CD14-positive monocyte (primary cell): Measurements from ENCODE around the gene CETP. TPM values are rescaled to one million over a fixed set of nuclear protein-coding genes. Genes with fewer than 3 reads are reported as not detected.
A peak's percentile ranks its signal among the peaks of the same experiment; 100 is the strongest.

ENCODE experiments used
- DNase-seq, 3 donors: peaks; one replicate each; pipeline ENCODE4 v3.0.0-alpha.2; 2011 to 2022
- H2AFZ ChIP-seq: 2 replicates; pipeline ENCODE4 v1.6.0; 2012; ENCODE audit warnings: mild to moderate bottlenecking, low read depth, low read length, inconsistent platforms; ENCODE audit not compliant: insufficient read depth, poor library complexity, severe bottlenecking
- H3K27ac ChIP-seq, 2 donors: 1 replicate in 1 of 2; 2 replicates in 1 of 2; pipeline ENCODE4 v1.5.1; 2012 to 2013; ENCODE audit warnings: low read length in 2 of 2, control low read depth in 1 of 2, inconsistent platforms in 1 of 2, low read depth in 1 of 2, mild to moderate bottlenecking in 1 of 2
- H3K27me3 ChIP-seq, 2 donors: one replicate each; pipeline versions ENCODE4 v1.6.0 to v1.6.1; 2011 to 2013; ENCODE audit warnings: low read length in 2 of 2; ENCODE audit not compliant: control insufficient read depth in 2 of 2, insufficient read depth in 2 of 2
- H3K36me3 ChIP-seq, 2 donors: replicated peaks in 1 of 2; 1 replicate in 1 of 2; 2 replicates in 1 of 2; pipeline versions ENCODE4 v1.5.1 to v1.6.1; 2012 to 2013; ENCODE audit warnings: low read length in 2 of 2, control low read depth in 1 of 2, inconsistent platforms in 1 of 2, mild to moderate bottlenecking in 1 of 2; ENCODE audit not compliant: insufficient read depth in 2 of 2, control insufficient read depth in 1 of 2
- H3K4me1 ChIP-seq, 2 donors: 1 replicate in 1 of 2; 2 replicates in 1 of 2; pipeline versions ENCODE4 v1.5.1 to v1.6.1; 2012 to 2013; ENCODE audit warnings: low read length in 2 of 2, control low read depth in 1 of 2, inconsistent platforms in 1 of 2, mild to moderate bottlenecking in 1 of 2, moderate library complexity in 1 of 2; ENCODE audit not compliant: insufficient read depth in 2 of 2, control insufficient read depth in 1 of 2
- H3K4me2 ChIP-seq: replicated peaks from 2 replicates; pipeline ENCODE3; 2012; ENCODE audit warnings: low read length, moderate library complexity, mild to moderate bottlenecking; ENCODE audit not compliant: poor library complexity, severe bottlenecking; ENCODE audit errors: extremely low read depth
- H3K4me3 ChIP-seq, 3 experiments: fragments of 200-600 bp in 1 of 3; sonication (generic) in 1 of 3; replicated peaks in 1 of 3; 1 replicate in 2 of 3; 2 replicates in 1 of 3; pipeline ENCODE4 v1.5.1; 2011 to 2013; ENCODE audit warnings: low read length in 3 of 3, mild to moderate bottlenecking in 3 of 3, control low read depth in 2 of 3, low read depth in 2 of 3, inconsistent platforms in 1 of 3, moderate library complexity in 1 of 3
- H3K79me2 ChIP-seq: 2 replicates; pipeline ENCODE4 v1.6.0; 2012; ENCODE audit warnings: mild to moderate bottlenecking, control low read depth, inconsistent platforms, low read length, moderate library complexity; ENCODE audit not compliant: insufficient read depth
- H3K9ac ChIP-seq: 2 replicates; pipeline ENCODE4 v1.6.0; 2017; ENCODE audit warnings: low read length, mild to moderate bottlenecking; ENCODE audit not compliant: insufficient read depth, poor library complexity, severe bottlenecking
- H3K9me3 ChIP-seq, 2 donors: replicated peaks in 1 of 2; 1 replicate in 1 of 2; 2 replicates in 1 of 2; pipeline versions ENCODE4 v1.5.1 to v1.6.1; 2012 to 2013; ENCODE audit warnings: low read length in 2 of 2, control low read depth in 1 of 2; ENCODE audit not compliant: control insufficient read depth in 1 of 2, insufficient read depth in 1 of 2
- H4K20me1 ChIP-seq: 2 replicates; pipeline ENCODE4 v1.6.0; 2012; ENCODE audit warnings: mild to moderate bottlenecking, low read length, control low read depth, moderate library complexity; ENCODE audit not compliant: insufficient read depth
- H3K27ac Mint-ChIP-seq, 7 donors: one replicate each; pipeline ENCODE4 v1.8.0; 2020; ENCODE audit warnings: mild to moderate bottlenecking in 7 of 7, mixed read lengths in 7 of 7, moderate library complexity in 6 of 7, inconsistent platforms in 2 of 7
- H3K27me3 Mint-ChIP-seq, 3 donors: one replicate each; pipeline ENCODE4 v1.8.0; 2021 to 2022; ENCODE audit warnings: low read depth in 3 of 3, mild to moderate bottlenecking in 3 of 3, mixed read lengths in 3 of 3, moderate library complexity in 3 of 3, inconsistent platforms in 1 of 3
- H3K36me3 Mint-ChIP-seq, 2 donors: one replicate each; pipeline ENCODE4 v1.8.0; 2020; ENCODE audit warnings: mixed read lengths in 2 of 2, inconsistent platforms in 1 of 2, mild to moderate bottlenecking in 1 of 2
- H3K4me1 Mint-ChIP-seq: one replicate; pipeline ENCODE4 v1.8.0; 2020; ENCODE audit warnings: mild to moderate bottlenecking, mixed read lengths
- H3K4me3 Mint-ChIP-seq, 2 donors: one replicate each; pipeline ENCODE4 v1.8.0; 2020; ENCODE audit warnings: mild to moderate bottlenecking in 2 of 2, mixed read lengths in 2 of 2, moderate library complexity in 1 of 2
- H3K9me3 Mint-ChIP-seq, 7 donors: one replicate each; pipeline ENCODE4 v1.8.0; 2020 to 2022; ENCODE audit warnings: mixed read lengths in 7 of 7, mild to moderate bottlenecking in 6 of 7, moderate library complexity in 6 of 7, inconsistent platforms in 2 of 7
- CTCF ChIP-seq: fragments of 200-600 bp; IDR thresholded peaks from one replicate; pipeline ENCODE4 v1.8.0; 2022; ENCODE audit warnings: antibody characterized with exemption, mild to moderate bottlenecking
- WGBS: methylation state at CpG from one replicate; pipeline ENCODE4 v1.1.5; 2013; ENCODE audit warnings: missing lambda C conversion rate; ENCODE audit not compliant: insufficient coverage; 5-methylcytosine and 5-hydroxymethylcytosine counted together
- intact Hi-C, 2 donors: fragments of 100-400 bp; cut with micrococcal nuclease; formaldehyde crosslinking; loops; one replicate each; pipeline versions ENCODE4 v1.15.0 to v1.15.1; 2023
- polyA plus RNA-seq, 3 donors: library from polyadenylated mRNA; depleted of rRNA in 1 of 3; unstranded in 2 of 3; stranded (reverse) in 1 of 3; fragments of 300-500 nt in 2 of 3; fragments of >200 nt in 1 of 3; fragmentation: Illumina TruSeq in 2 of 3; gene quantifications; 1 replicate in 2 of 3; 2 replicates in 1 of 3; pipeline ENCODE4 v1.2.3, GENCODE V29; 2012 to 2021

CETP gene
- polyA plus RNA-seq, 3 donors = 0.61 to 2.1 (median 1.3) TPM

DNA sequence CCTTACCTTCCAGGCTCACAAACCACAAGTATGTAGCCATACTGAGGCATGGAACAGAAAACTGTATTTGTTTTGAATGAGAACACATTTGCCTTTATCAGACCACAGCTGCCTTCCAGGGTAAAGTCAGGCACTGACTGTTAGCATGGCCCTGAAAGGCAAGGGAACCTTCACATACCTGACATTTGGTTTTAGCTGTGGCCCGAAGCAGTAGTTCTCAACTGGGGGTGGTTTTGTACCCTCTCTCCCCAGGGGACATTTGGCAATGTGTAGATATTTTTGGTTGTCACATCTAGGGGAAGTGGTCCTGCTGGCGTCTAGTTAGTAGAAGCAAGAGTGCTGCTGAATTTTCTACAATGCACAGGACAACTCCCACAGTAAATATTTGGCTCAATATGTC lies 20.7 kb upstream of the CETP start:
- intact Hi-C loops = no loop called here
- H3K27me3 ChIP-seq = no peaks in the 10 kb centered on the region
- H3K27ac ChIP-seq = no peak overlapping the region
- H2AFZ ChIP-seq = no peak overlapping the region
- H3K9me3 ChIP-seq = no peaks in the 10 kb centered on the region
- peaks cover 54% of the 10 kb centered on the region for H3K79me2 ChIP-seq
- no peak overlapping the region for H3K4me3 Mint-ChIP-seq
- H3K36me3 ChIP-seq = peaks cover 95 to 99% of the 10 kb centered on the region in 2 donors
- TF ChIP-seq CTCF = no peak
- no peaks in the 10 kb centered on the region for H3K9me3 Mint-ChIP-seq
- no peak overlapping the region for H3K4me2 ChIP-seq
- peaks cover 99% of the 10 kb centered on the region for H4K20me1 ChIP-seq
- H3K27ac Mint-ChIP-seq = no peak overlapping the region
- peaks cover 0 to 3% (median 0%) of the 10 kb centered on the region in 3 donors for H3K27me3 Mint-ChIP-seq
- no peak overlapping the region for H3K4me3 ChIP-seq
- H3K4me1 Mint-ChIP-seq = peaks cover 10% of the 10 kb centered on the region
- no peaks in the 10 kb centered on the region for H3K4me1 ChIP-seq
- peaks cover 87 to 96% of the 10 kb centered on the region in 2 donors for H3K36me3 Mint-ChIP-seq
- no peak for DNase-seq
- WGBS = no CpG with 5 or more reads among the region's 2 CpGs
- H3K9ac ChIP-seq = no peak overlapping the region

GRCh38 chr16:56941856-56942331 lies 19.9 kb upstream of the CETP start:
- Histone ChIP-seq H3K4me1 (no peaks in the 10 kb centered on the region), H3K27me3 (no peaks in the 10 kb centered on the region), H3K27ac (no peak overlapping the region), H3K36me3 (peaks cover 90 to 99% of the 10 kb centered on the region in 2 donors), H3K4me3 (no peak overlapping the region), H3K79me2 (peaks cover 46% of the 10 kb centered on the region), H3K9me3 (no peaks in the 10 kb centered on the region), H3K9ac (no peak overlapping the region), H2AFZ (no peak overlapping the region), H3K4me2 (no peak overlapping the region), H4K20me1 (peaks cover 99% of the 10 kb centered on the region)
- DNase-seq = no peak
- intact Hi-C loops = no loop called here
- Mint-ChIP-seq H3K9me3 (no peaks in the 10 kb centered on the region), H3K36me3 (peaks cover 83 to 94% of the 10 kb centered on the region in 2 donors), H3K4me1 (peaks cover 4% of the 10 kb centered on the region), H3K27me3 (peaks cover 0 to 6% (median 0%) of the 10 kb centered on the region in 3 donors), H3K4me3 (no peak overlapping the region), H3K27ac (peak overlapping the region in 3 of 7 donors; percentile 18 to 48 (median 30))
- no peak for TF ChIP-seq CTCF
- WGBS = 76% methylated on average over 5 of the region's 9 CpGs
